C4-2B (cell line): ENCODE results near the gene LRRTM3.

Source experiments
- CTCF ChIP-seq: fragments of 450-650 bp; conservative IDR thresholded peaks from 2 replicates; pipeline ENCODE4 v1.5.1; 2017; ENCODE audit warnings: mild to moderate bottlenecking
- ZFX ChIP-seq: fragments of 450-650 bp; IDR thresholded peaks from 2 replicates; pipeline ENCODE4 v1.6.1; 2017

- TF ChIP-seq CTCF (no peak), ZFX (no peak)
Measured at GRCh38 chr10:66934711-66935110, 8.9 kb downstream of the LRRTM3 start.
